OCI-LY3 (cell line): ENCODE data around the gene GPR34.

Experiments
- CTCF ChIP-seq: fragments of 200-600, 300-600 bp; sonication (generic); IDR thresholded peaks from 2 replicates; pipeline ENCODE4 v1.5.1; 2014; ENCODE audit warnings: antibody characterized with exemption, low read length, low read depth
- EZH2phosphoT487 ChIP-seq: fragments of 200-600 bp; shearing (Covaris generic); IDR thresholded peaks from 2 replicates; pipeline ENCODE4 v1.6.1; 2018; ENCODE audit warnings: antibody characterized with exemption, mixed run types, low read depth

- TF ChIP-seq CTCF (no peak), EZH2phosphoT487 (no peak)
Measured at GRCh38 chrX:41677183-41678060, 11.4 kb upstream of the GPR34 start.
